Fibroblast of peridontal ligament (primary cell): ENCODE results near the gene AIG1.
"Not testable (repeated sequence)": the region's sequence is repeated elsewhere in the genome, so short reads cannot be mapped to it uniquely, and the experiment has no call there.

ENCODE experiments used
- DNase-seq: peaks from one replicate; pipeline ENCODE4 v3.0.0-alpha.2; 2010; ENCODE audit errors: extremely low read depth

AIG1 gene

GRCh38 chr6:143060806-143061596 is at the start of gene AIG1:
TSS of gene AIG1 (plus strand) at chr6:143060889. CDS start at chr6:143060926, 37 bp downstream.
- peak; percentile 55 for DNase-seq

- DNase-seq, result no peak
These were observed 45.9 kb upstream of the AIG1 start for GRCh38 chr6:143014764-143015163.

GRCh38 chr6:143015300-143015706 is 45.4 kb upstream of the AIG1 start:
- no peak for DNase-seq

- DNase-seq, result no peak
These were observed 41.7 kb upstream of the AIG1 start for GRCh38 chr6:143018955-143019354.

GRCh38 chr6:143020862-143021261 is 39.8 kb upstream of the AIG1 start:
- DNase-seq, result not testable (repeated sequence)

- no peak for DNase-seq
These were observed 39.1 kb upstream of the AIG1 start for GRCh38 chr6:143021543-143021942.

GRCh38 chr6:143022587-143022986 is 38.1 kb upstream of the AIG1 start:
- no peak for DNase-seq

GRCh38 chr6:143023695-143024094 is 37.0 kb upstream of the AIG1 start:
- DNase-seq, result no peak

- DNase-seq, result no peak
These were observed 35.7 kb upstream of the AIG1 start for GRCh38 chr6:143024977-143025376.

- peak; percentile 14 for DNase-seq
These were observed 33.8 kb upstream of the AIG1 start for GRCh38 chr6:143026696-143027449.

- DNase-seq, result no peak
These were observed 25.9 kb upstream of the AIG1 start for GRCh38 chr6:143034689-143035334.

GRCh38 chr6:143037470-143037869 is 23.2 kb upstream of the AIG1 start:
- no peak for DNase-seq

GRCh38 chr6:143038833-143039232 is 21.9 kb upstream of the AIG1 start:
- DNase-seq, result no peak

GRCh38 chr6:143039548-143039947 is 21.1 kb upstream of the AIG1 start:
- no peak for DNase-seq

- no peak for DNase-seq
These were observed 20.7 kb upstream of the AIG1 start for GRCh38 chr6:143040018-143040417.

- not testable (repeated sequence) for DNase-seq
These were observed 16.3 kb upstream of the AIG1 start for GRCh38 chr6:143044345-143044744.

- DNase-seq, result no peak
These were observed 11.1 kb upstream of the AIG1 start for GRCh38 chr6:143049611-143050010.

- DNase-seq, result no peak
These were observed 10.2 kb upstream of the AIG1 start for GRCh38 chr6:143050509-143050908.

GRCh38 chr6:143052282-143052681 is 8.4 kb upstream of the AIG1 start:
- no peak for DNase-seq

- DNase-seq, result no peak
These were observed 6.8 kb upstream of the AIG1 start for GRCh38 chr6:143053856-143054255.

- no peak for DNase-seq
These were observed 6.4 kb upstream of the AIG1 start for GRCh38 chr6:143054329-143054728.

GRCh38 chr6:143055213-143055612 is 5.5 kb upstream of the AIG1 start:
- no peak for DNase-seq

- DNase-seq, result no peak
These were observed 4.8 kb upstream of the AIG1 start for GRCh38 chr6:143055891-143056290.
